Measurements from ENCODE around the gene DIP2C.

DIP2C gene

DNA sequence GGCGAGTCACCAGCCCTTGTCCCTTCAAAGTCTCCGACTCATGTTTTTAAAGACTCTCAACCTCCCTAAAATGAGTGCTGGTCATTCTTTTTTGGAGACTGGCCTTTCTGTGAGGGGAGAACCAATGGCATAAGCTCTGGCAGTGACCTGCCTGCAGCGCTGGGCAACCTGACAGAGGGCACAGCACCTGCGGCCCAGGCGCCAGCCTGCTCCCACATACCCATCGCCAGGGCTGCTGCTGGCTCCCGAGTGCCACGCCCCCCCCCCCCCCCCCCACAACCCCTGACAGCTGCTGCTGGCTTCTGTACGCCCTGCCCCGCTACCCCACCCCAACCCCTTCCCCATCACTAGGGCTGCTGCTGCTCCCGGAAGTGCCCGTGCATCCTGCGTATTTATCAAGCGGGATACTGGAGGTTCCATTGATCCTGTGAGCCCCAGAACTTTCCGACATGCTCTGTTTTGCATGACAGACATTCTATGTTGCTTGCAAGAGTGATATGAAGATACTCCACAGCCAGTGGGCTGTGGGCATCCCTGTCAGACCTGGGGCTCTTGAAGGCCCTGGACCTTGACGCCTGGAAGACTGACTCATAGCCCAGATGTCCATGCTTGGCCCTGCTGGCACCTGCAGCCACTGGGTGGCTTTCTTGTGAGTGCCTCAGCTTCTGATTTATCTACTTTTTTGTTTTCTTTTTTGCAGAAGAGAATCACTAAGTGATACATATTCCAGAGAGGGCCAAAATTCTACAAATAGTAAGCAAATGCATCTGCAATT lies 310.4 kb downstream of the DIP2C start:
- H3K27ac ChIP-seq, result no peak overlapping the region
- no peak for TF ChIP-seq ZFX (IDR thresholded peaks at IDR 0.05)
- TF ChIP-seq, protein P1, sequence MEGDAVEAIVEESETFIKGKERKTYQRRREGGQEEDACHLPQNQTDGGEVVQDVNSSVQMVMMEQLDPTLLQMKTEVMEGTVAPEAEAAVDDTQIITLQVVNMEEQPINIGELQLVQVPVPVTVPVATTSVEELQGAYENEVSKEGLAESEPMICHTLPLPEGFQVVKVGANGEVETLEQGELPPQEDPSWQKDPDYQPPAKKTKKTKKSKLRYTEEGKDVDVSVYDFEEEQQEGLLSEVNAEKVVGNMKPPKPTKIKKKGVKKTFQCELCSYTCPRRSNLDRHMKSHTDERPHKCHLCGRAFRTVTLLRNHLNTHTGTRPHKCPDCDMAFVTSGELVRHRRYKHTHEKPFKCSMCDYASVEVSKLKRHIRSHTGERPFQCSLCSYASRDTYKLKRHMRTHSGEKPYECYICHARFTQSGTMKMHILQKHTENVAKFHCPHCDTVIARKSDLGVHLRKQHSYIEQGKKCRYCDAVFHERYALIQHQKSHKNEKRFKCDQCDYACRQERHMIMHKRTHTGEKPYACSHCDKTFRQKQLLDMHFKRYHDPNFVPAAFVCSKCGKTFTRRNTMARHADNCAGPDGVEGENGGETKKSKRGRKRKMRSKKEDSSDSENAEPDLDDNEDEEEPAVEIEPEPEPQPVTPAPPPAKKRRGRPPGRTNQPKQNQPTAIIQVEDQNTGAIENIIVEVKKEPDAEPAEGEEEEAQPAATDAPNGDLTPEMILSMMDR (conservative IDR thresholded peaks at IDR 0.05), result no peak

DNA sequence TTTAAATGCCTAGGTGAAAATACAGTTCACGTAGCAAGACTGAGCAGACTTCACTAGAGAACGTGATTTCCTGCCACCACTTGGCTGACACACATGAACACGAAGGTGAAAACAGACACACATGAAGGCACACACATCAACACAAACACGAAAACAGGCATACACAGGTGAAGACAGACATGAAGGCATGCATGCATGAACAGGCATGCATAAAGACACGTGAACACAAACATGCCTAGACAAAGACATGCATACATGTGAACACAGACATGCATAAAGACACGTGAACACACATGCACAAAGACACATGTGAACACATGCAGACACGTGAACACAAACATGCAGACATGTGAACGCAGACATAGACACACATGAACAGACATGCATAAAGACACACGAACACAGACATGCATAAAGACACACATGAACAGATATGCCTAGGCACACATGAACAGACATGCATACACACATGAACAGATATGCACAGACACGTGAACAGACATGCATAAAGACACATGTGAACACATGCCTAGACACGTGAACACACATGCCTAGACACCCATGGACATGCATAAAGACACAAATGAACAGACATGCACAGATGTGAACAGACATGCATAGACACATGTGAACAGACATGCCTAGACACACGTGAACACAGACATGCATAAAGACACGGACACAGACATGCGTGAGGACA lies 311.1 kb downstream of the DIP2C start:
- no peak overlapping the region for H3K27ac ChIP-seq
- TF ChIP-seq, protein P1 (conservative IDR thresholded peaks at IDR 0.05), result no peak
- TF ChIP-seq ZFX (IDR thresholded peaks at IDR 0.05), result no peak

DNA sequence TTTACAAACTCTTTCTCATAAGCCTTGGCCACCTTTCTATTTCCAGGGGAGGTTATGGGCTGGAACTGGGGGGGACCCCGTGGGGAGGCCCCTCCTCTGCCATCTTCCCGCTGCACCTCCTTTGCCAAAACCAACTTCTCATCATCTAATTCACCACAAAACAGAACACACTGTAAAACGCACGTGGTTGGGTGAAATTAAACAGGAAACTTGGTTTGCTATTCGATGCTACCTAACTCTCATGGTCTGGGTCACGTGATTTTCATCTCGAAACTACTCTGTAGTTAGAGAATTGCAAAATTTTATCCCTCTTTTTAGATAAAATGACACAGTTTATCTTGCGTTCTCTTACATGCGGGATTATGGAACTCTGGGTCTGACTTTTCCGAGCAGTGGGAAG lies 312.2 kb downstream of the DIP2C start:
- TF ChIP-seq, protein P1 (conservative IDR thresholded peaks at IDR 0.05), result no peak
- no peak for TF ChIP-seq ZFX (IDR thresholded peaks at IDR 0.05)
- no peak overlapping the region for H3K27ac ChIP-seq

DNA sequence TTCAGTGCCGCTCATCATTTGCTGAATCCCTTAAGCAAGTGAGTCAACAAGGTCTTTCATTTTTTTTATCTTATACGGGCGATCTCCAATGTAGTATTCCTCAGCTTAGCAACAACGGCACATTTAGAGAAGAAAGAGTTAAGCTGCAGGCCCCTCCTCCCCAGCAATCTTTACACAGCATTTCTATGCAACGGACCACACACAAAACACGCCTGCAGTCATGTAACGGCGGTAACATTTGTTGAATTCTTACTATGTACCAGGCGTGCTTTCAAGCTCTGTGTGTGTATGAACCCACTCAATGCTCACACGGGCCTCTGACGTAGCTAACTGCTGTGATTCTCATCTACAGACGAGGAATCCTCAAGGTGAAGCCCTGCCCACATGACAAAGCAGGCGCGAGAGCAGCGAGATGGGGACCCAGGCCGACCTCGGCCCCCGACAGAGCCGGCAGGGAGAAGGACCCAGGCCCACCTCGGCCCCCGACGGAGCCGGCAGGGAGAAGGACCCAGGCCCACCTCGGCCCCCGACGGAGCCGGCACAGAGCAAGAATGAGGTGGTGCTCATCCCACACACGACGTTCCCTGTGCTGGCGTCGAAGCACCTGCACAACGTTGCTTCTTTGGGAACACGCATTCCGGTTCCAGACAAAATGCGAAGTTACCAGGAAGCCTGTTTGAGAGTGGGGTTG lies 313.5 kb downstream of the DIP2C start:
- TF ChIP-seq, protein P1 (conservative IDR thresholded peaks at IDR 0.05), result no peak
- no peak for TF ChIP-seq ZFX (IDR thresholded peaks at IDR 0.05)

DNA sequence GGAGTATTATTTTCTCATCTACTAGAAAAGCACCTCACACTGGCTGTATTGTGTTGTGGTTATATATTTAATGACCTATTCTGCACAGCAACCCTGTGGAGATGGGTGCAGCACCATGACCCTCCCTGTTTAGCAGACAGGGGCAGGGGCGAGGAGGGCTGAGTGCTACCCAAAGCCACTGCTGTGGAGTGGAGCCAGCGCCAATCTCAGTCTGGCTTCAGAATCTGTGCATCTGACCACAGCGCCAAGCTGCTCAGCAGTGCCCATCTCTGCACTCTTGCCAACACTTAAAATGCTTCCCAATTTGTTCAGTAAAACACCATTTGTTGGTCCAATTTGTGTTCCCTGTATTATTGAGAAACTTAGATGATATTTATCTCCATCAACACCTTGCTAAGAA lies 315.1 kb downstream of the DIP2C start:
- H3K27ac ChIP-seq, result no peak overlapping the region
- no peak for TF ChIP-seq ZFX (IDR thresholded peaks at IDR 0.05)
- TF ChIP-seq, protein P1 (conservative IDR thresholded peaks at IDR 0.05), result no peak

More for the DNA sequence above, 313.5 kb downstream of the DIP2C start:
- no peak overlapping the region for H3K27ac ChIP-seq

DNA sequence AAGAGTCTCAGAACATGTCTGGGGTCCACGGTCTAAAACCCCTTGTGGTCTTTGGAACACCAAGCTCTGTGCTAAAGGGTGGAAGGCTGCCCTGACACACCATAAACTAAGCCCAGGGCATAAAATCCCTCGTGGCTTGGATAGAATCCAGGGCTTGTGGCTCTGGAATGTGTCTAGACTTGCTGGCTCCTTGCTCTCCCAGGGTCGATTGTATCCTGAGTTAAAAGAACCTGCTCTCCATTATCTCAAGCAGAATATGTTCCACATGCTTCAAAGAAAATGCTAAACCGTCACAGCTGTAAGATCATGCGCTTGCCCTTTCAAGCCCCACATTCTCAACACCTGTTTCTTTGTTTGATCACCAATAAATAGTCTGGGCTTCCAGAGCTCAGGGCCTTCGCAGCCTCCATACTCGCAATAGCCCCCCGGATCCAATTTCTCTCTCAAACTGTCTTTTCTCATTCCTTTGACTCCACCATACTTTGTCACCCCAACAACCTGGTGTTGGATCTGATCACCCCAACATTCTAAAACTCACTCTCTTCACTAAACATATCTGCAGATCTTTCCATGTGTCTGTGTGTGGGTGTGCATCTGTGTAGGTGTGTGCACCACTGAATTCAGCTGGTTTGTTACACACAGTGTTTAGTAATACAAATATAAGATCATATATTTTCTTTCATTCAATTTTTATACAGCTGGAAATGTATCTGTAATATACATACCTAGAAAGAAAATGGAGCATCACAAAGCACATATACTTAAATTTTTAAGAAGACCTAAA lies 315.8 kb downstream of the DIP2C start:
- no peak overlapping the region for H3K27ac ChIP-seq
- TF ChIP-seq, protein P1 (conservative IDR thresholded peaks at IDR 0.05), result no peak
